GM23338 (cell line): ENCODE results near the gene WDR38. TPM values are rescaled to one million over a fixed set of nuclear protein-coding genes. Genes with fewer than 3 reads are reported as not detected.

ENCODE experiments used
- ATAC-seq: fragments of 200-7000 bp; cut with Tn5 transposase; 3 replicates; pipeline ENCODE4 v1.9.1; 2020
- DNase-seq: peaks from one replicate; pipeline ENCODE4 v3.0.0-alpha.2; 2015; ENCODE audit warnings: low spot score
- H2AFZ ChIP-seq: fragments of 200-600 bp; sonication (generic); 2 replicates; pipeline ENCODE4 v1.8.0; 2016; ENCODE audit warnings: antibody characterized with exemption, mild to moderate bottlenecking, moderate library complexity
- H3F3A ChIP-seq: fragments of 200-600 bp; sonication (generic); replicated peaks from 2 replicates; pipeline ENCODE4 v1.8.0; 2017; ENCODE audit warnings: antibody characterized with exemption, mixed run types, low read depth
- H3K27ac ChIP-seq: fragments of 200-600 bp; sonication (generic); 2 replicates; pipeline ENCODE4 v1.6.1; 2016; ENCODE audit warnings: low read depth
- H3K27me3 ChIP-seq: fragments of 200-600 bp; sonication (generic); 2 replicates; pipeline ENCODE4 v1.8.0; 2016; ENCODE audit warnings: mild to moderate bottlenecking, mixed run types, moderate library complexity; ENCODE audit not compliant: insufficient read depth
- H3K36me3 ChIP-seq: fragments of 200-600 bp; sonication (generic); 2 replicates; pipeline ENCODE4 v1.8.0; 2016; ENCODE audit warnings: mild to moderate bottlenecking; ENCODE audit not compliant: insufficient read depth
- H3K4me1 ChIP-seq: fragments of 200-600 bp; sonication (generic); 2 replicates; pipeline ENCODE4 v1.8.0; 2016; ENCODE audit warnings: mild to moderate bottlenecking, moderate library complexity; ENCODE audit not compliant: insufficient read depth
- H3K4me2 ChIP-seq: fragments of 200-600 bp; sonication (generic); 2 replicates; pipeline ENCODE4 v1.7.1; 2017; ENCODE audit warnings: mixed run types
- H3K4me3 ChIP-seq: fragments of 200-600 bp; sonication (generic); 2 replicates; pipeline ENCODE4 v1.6.1; 2016; ENCODE audit warnings: mixed run types
- H3K79me2 ChIP-seq: fragments of 200-600 bp; sonication (generic); replicated peaks from 2 replicates; pipeline ENCODE4 v1.8.0; 2017; ENCODE audit warnings: mild to moderate bottlenecking; ENCODE audit not compliant: insufficient read depth
- H3K9me2 ChIP-seq: fragments of 200-600 bp; sonication (generic); 2 replicates; pipeline ENCODE4 v1.8.0; 2017; ENCODE audit not compliant: insufficient read depth
- H4K20me1 ChIP-seq: fragments of 200-600 bp; sonication (generic); replicated peaks from 2 replicates; pipeline ENCODE4 v1.8.0; 2017; ENCODE audit warnings: mild to moderate bottlenecking; ENCODE audit not compliant: insufficient read depth
- H3K27ac Mint-ChIP-seq: 2 replicates; pipeline ENCODE4 v1.8.0; 2020; ENCODE audit warnings: inconsistent platforms, mild to moderate bottlenecking, moderate library complexity, mixed read lengths
- H3K27me3 Mint-ChIP-seq: 3 replicates; pipeline ENCODE4 v1.8.0; 2022; ENCODE audit warnings: low read depth, mild to moderate bottlenecking, moderate library complexity, mixed read lengths, inconsistent platforms; ENCODE audit not compliant: insufficient read depth, poor library complexity
- H3K36me3 Mint-ChIP-seq: 3 replicates; pipeline ENCODE4 v1.8.0; 2021; ENCODE audit warnings: low read depth, mild to moderate bottlenecking, inconsistent platforms, moderate library complexity, mixed read lengths
- H3K4me1 Mint-ChIP-seq: 3 replicates; pipeline ENCODE4 v1.8.0; 2020; ENCODE audit warnings: mild to moderate bottlenecking, inconsistent platforms, mixed read lengths
- H3K4me3 Mint-ChIP-seq: 3 replicates; pipeline ENCODE4 v1.8.0; 2021; ENCODE audit warnings: moderate library complexity, mild to moderate bottlenecking, inconsistent platforms, mixed read lengths
- H3K9me3 Mint-ChIP-seq: 3 replicates; pipeline ENCODE4 v1.8.0; 2020; ENCODE audit warnings: moderate library complexity, mild to moderate bottlenecking, inconsistent platforms, mixed read lengths
- CREB1 ChIP-seq: fragments of 250-450 bp; sonication (Bioruptor Pico); IDR thresholded peaks from 2 replicates; pipeline ENCODE4 v1.5.0; 2020; ENCODE audit warnings: low read depth, mild to moderate bottlenecking, moderate library complexity
- EZH2 ChIP-seq: fragments of 200-600 bp; sonication (generic); IDR thresholded peaks from one replicate; pipeline ENCODE4 v1.8.0; 2017; ENCODE audit warnings: antibody characterized with exemption, mild to moderate bottlenecking, low read depth; ENCODE audit not compliant: unreplicated experiment
- EZH2phosphoT487 ChIP-seq: fragments of 200-600 bp; sonication (generic); IDR thresholded peaks from one replicate; pipeline ENCODE4 v1.8.1; 2018; ENCODE audit warnings: antibody characterized with exemption; ENCODE audit not compliant: unreplicated experiment
- JUNB ChIP-seq: IDR thresholded peaks from one replicate; pipeline ENCODE4 v1.6.1; 2016; ENCODE audit warnings: antibody characterized with exemption; ENCODE audit not compliant: unreplicated experiment
- NANOG ChIP-seq: IDR thresholded peaks from 2 replicates; pipeline ENCODE4 v1.6.1; 2016; ENCODE audit warnings: antibody characterized with exemption, borderline replicate concordance
- ZNF114 ChIP-seq: fragments of 250-450 bp; sonication (Bioruptor Pico); IDR thresholded peaks from 2 replicates; pipeline ENCODE4 v1.5.0; 2020; ENCODE audit warnings: mild to moderate bottlenecking, moderate library complexity
- polyA plus RNA-seq: library from polyadenylated mRNA; unstranded; fragments of >200 nt; fragmentation: Nextera tagmentation; extraction: Ambion mirVana; gene quantifications from 2 replicates; pipeline ENCODE4 v1.2.1, GENCODE V29; 2016
- total RNA-seq: library from RNA; depleted of rRNA; stranded (reverse); fragments of >200 nt; shearing (Covaris generic); gene quantifications from 2 replicates; pipeline ENCODE4 v1.2.3, GENCODE V29; 2014
- TF ChIP-seq, protein P1 (sequence below), 2 experiments: fragments of 200-600 bp in 1 of 2; sonication (generic) in 1 of 2; conservative IDR thresholded peaks; 2 replicates each; pipeline versions ENCODE4 v1.5.1 to v1.6.1; 2016 to 2017; ENCODE audit warnings: antibody characterized with exemption in 2 of 2, low read depth in 2 of 2, mild to moderate bottlenecking in 2 of 2, moderate library complexity in 1 of 2
- TF ChIP-seq, protein P2 (sequence below): IDR thresholded peaks from one replicate; pipeline ENCODE4 v1.6.1; 2018; ENCODE audit warnings: antibody characterized with exemption; ENCODE audit not compliant: unreplicated experiment
- TF ChIP-seq, protein P3 (sequence below): fragments of 250-450 bp; sonication (Bioruptor Pico); IDR thresholded peaks from 2 replicates; pipeline ENCODE4 v1.5.0; 2020; ENCODE audit warnings: mild to moderate bottlenecking, moderate library complexity

WDR38 gene
- total and polyA plus RNA-seq, 2 experiments from 2014 or later, result not detected

GRCh38 chr9:124882231-124882630, 29.0 kb downstream of the WDR38 start (continued):
- TF ChIP-seq, protein P1, sequence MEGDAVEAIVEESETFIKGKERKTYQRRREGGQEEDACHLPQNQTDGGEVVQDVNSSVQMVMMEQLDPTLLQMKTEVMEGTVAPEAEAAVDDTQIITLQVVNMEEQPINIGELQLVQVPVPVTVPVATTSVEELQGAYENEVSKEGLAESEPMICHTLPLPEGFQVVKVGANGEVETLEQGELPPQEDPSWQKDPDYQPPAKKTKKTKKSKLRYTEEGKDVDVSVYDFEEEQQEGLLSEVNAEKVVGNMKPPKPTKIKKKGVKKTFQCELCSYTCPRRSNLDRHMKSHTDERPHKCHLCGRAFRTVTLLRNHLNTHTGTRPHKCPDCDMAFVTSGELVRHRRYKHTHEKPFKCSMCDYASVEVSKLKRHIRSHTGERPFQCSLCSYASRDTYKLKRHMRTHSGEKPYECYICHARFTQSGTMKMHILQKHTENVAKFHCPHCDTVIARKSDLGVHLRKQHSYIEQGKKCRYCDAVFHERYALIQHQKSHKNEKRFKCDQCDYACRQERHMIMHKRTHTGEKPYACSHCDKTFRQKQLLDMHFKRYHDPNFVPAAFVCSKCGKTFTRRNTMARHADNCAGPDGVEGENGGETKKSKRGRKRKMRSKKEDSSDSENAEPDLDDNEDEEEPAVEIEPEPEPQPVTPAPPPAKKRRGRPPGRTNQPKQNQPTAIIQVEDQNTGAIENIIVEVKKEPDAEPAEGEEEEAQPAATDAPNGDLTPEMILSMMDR (conservative IDR thresholded peaks at IDR 0.05; ENCODE audit: low read depth in 2 of 2), result peak in 1 of 2 experiments; percentile 7; a peak in 1 of 4 replicates
- TF ChIP-seq EZH2phosphoT487 (no peak), NANOG (no peak)

- TF ChIP-seq, protein P1 (conservative IDR thresholded peaks at IDR 0.05; ENCODE audit: low read depth in 2 of 2), result no peak
- TF ChIP-seq NANOG, result no peak
- no peak for TF ChIP-seq JUNB
- TF ChIP-seq, protein P2, sequence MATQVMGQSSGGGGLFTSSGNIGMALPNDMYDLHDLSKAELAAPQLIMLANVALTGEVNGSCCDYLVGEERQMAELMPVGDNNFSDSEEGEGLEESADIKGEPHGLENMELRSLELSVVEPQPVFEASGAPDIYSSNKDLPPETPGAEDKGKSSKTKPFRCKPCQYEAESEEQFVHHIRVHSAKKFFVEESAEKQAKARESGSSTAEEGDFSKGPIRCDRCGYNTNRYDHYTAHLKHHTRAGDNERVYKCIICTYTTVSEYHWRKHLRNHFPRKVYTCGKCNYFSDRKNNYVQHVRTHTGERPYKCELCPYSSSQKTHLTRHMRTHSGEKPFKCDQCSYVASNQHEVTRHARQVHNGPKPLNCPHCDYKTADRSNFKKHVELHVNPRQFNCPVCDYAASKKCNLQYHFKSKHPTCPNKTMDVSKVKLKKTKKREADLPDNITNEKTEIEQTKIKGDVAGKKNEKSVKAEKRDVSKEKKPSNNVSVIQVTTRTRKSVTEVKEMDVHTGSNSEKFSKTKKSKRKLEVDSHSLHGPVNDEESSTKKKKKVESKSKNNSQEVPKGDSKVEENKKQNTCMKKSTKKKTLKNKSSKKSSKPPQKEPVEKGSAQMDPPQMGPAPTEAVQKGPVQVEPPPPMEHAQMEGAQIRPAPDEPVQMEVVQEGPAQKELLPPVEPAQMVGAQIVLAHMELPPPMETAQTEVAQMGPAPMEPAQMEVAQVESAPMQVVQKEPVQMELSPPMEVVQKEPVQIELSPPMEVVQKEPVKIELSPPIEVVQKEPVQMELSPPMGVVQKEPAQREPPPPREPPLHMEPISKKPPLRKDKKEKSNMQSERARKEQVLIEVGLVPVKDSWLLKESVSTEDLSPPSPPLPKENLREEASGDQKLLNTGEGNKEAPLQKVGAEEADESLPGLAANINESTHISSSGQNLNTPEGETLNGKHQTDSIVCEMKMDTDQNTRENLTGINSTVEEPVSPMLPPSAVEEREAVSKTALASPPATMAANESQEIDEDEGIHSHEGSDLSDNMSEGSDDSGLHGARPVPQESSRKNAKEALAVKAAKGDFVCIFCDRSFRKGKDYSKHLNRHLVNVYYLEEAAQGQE, result no peak
- no peak for TF ChIP-seq ZNF114
- TF ChIP-seq, protein P3, sequence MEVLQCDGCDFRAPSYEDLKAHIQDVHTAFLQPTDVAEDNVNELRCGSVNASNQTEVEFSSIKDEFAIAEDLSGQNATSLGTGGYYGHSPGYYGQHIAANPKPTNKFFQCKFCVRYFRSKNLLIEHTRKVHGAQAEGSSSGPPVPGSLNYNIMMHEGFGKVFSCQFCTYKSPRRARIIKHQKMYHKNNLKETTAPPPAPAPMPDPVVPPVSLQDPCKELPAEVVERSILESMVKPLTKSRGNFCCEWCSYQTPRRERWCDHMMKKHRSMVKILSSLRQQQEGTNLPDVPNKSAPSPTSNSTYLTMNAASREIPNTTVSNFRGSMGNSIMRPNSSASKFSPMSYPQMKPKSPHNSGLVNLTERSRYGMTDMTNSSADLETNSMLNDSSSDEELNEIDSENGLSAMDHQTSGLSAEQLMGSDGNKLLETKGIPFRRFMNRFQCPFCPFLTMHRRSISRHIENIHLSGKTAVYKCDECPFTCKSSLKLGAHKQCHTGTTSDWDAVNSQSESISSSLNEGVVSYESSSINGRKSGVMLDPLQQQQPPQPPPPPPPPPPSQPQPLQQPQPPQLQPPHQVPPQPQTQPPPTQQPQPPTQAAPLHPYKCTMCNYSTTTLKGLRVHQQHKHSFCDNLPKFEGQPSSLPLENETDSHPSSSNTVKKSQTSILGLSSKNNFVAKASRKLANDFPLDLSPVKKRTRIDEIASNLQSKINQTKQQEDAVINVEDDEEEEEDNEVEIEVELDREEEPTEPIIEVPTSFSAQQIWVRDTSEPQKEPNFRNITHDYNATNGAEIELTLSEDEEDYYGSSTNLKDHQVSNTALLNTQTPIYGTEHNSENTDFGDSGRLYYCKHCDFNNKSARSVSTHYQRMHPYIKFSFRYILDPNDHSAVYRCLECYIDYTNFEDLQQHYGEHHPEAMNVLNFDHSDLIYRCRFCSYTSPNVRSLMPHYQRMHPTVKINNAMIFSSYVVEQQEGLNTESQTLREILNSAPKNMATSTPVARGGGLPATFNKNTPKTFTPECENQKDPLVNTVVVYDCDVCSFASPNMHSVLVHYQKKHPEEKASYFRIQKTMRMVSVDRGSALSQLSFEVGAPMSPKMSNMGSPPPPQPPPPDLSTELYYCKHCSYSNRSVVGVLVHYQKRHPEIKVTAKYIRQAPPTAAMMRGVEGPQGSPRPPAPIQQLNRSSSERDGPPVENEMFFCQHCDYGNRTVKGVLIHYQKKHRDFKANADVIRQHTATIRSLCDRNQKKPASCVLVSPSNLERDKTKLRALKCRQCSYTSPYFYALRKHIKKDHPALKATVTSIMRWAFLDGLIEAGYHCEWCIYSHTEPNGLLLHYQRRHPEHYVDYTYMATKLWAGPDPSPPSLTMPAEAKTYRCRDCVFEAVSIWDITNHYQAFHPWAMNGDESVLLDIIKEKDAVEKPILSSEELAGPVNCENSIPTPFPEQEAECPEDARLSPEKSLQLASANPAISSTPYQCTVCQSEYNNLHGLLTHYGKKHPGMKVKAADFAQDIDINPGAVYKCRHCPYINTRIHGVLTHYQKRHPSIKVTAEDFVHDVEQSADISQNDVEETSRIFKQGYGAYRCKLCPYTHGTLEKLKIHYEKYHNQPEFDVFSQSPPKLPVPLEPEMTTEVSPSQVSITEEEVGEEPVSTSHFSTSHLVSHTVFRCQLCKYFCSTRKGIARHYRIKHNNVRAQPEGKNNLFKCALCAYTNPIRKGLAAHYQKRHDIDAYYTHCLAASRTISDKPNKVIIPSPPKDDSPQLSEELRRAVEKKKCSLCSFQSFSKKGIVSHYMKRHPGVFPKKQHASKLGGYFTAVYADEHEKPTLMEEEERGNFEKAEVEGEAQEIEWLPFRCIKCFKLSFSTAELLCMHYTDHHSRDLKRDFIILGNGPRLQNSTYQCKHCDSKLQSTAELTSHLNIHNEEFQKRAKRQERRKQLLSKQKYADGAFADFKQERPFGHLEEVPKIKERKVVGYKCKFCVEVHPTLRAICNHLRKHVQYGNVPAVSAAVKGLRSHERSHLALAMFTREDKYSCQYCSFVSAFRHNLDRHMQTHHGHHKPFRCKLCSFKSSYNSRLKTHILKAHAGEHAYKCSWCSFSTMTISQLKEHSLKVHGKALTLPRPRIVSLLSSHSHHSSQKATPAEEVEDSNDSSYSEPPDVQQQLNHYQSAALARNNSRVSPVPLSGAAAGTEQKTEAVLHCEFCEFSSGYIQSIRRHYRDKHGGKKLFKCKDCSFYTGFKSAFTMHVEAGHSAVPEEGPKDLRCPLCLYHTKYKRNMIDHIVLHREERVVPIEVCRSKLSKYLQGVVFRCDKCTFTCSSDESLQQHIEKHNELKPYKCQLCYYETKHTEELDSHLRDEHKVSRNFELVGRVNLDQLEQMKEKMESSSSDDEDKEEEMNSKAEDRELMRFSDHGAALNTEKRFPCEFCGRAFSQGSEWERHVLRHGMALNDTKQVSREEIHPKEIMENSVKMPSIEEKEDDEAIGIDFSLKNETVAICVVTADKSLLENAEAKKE (CRISPR knock-in tag), result no peak
- no peak for TF ChIP-seq EZH2
- TF ChIP-seq EZH2phosphoT487, result no peak
- no peak for TF ChIP-seq CREB1 (CRISPR knock-in tag)
- peaks cover 52% of the 10 kb centered on the region for H3K4me1 Mint-ChIP-seq
- Histone ChIP-seq H3K4me2 (no peak overlapping the region), H3K79me2 (no peaks in the 10 kb centered on the region), H3K4me1 (peaks cover 27% of the 10 kb centered on the region), H3K27ac (peak overlapping the region; percentile 32; the same call in 1 of the 2 replicates), H3K27me3 (no peaks in the 10 kb centered on the region), H3K36me3 (no peaks in the 10 kb centered on the region), H4K20me1 (0 out of 2 replicates have a peak, but pooled peaks cover 3% of the 10 kb centered on the region), H3F3A (peaks cover 27% of the 10 kb centered on the region; the same call in 1 of the 2 replicates), H2AFZ (no peak overlapping the region), H3K4me3 (no peak overlapping the region), H3K9me2 (no peaks in the 10 kb centered on the region)
- no peaks in the 10 kb centered on the region; the same call in 2 of the 3 replicates for H3K9me3 Mint-ChIP-seq
- H3K4me3 Mint-ChIP-seq, result no peak overlapping the region
- DNase-seq (no peak), ATAC-seq (peak; percentile 5; the same call in 2 of the 3 replicates)
- no peak overlapping the region for H3K27ac Mint-ChIP-seq
- peaks cover 10% of the 10 kb centered on the region for H3K27me3 Mint-ChIP-seq
- peaks cover under 1% of the 10 kb centered on the region; the same call in 2 of the 3 replicates for H3K36me3 Mint-ChIP-seq
These were observed 31.1 kb downstream of the WDR38 start for GRCh38 chr9:124884376-124884775.
